Karpas-422 (cell line): ENCODE data around the gene EIF4G3. TPM values are rescaled to one million over a fixed set of nuclear protein-coding genes. Genes with fewer than 3 reads are reported as not detected.

Experiments
- DNase-seq: peaks from one replicate; pipeline ENCODE4 v3.0.0-alpha.2; 2015
- H2AFZ ChIP-seq: fragments of 200-600 bp; sonication (generic); 2 replicates; pipeline ENCODE4 v1.6.1; 2014; ENCODE audit warnings: antibody characterized with exemption, low read length, mixed read lengths
- H3K27ac ChIP-seq: fragments of 200-600 bp; sonication (generic); 2 replicates; pipeline ENCODE4 v1.5.1; 2014; ENCODE audit warnings: mild to moderate bottlenecking, low read length, moderate library complexity
- H3K27me3 ChIP-seq: fragments of 200-600 bp; sonication (generic); 2 replicates; pipeline ENCODE4 v1.6.1; 2014; ENCODE audit warnings: low read length, mixed read lengths
- H3K36me3 ChIP-seq: fragments of 200-600 bp; sonication (generic); 2 replicates; pipeline ENCODE4 v1.6.1; 2014; ENCODE audit warnings: low read length, mixed read lengths; ENCODE audit not compliant: insufficient read depth
- H3K4me1 ChIP-seq: fragments of 200-600 bp; sonication (generic); 2 replicates; pipeline ENCODE4 v1.6.1; 2014; ENCODE audit warnings: mild to moderate bottlenecking, low read length, mixed read lengths
- H3K4me2 ChIP-seq: fragments of 200-600 bp; sonication (generic); 2 replicates; pipeline ENCODE4 v1.6.1; 2014; ENCODE audit warnings: low read length, low read depth, mild to moderate bottlenecking; ENCODE audit not compliant: poor library complexity, severe bottlenecking
- H3K4me3 ChIP-seq: fragments of 200-600 bp; sonication (generic); 2 replicates; pipeline ENCODE4 v1.5.1; 2014; ENCODE audit warnings: mild to moderate bottlenecking, antibody characterized with exemption, low read length, mixed read lengths
- H3K79me2 ChIP-seq: fragments of 200-600 bp; sonication (generic); 2 replicates; pipeline ENCODE4 v1.6.1; 2014; ENCODE audit warnings: mild to moderate bottlenecking, low read length, mixed read lengths
- H3K9ac ChIP-seq: fragments of 200-600 bp; sonication (generic); 2 replicates; pipeline ENCODE4 v1.6.0; 2014; ENCODE audit warnings: low read length
- H3K9me2 ChIP-seq: fragments of 200-600 bp; sonication (generic), shearing (Covaris generic); replicated peaks from 2 replicates; pipeline ENCODE4 v1.6.0; 2014; ENCODE audit warnings: mild to moderate bottlenecking, low read length, moderate library complexity; ENCODE audit not compliant: insufficient read depth
- H3K9me3 ChIP-seq: fragments of 300-700, 200-600 bp; sonication (generic); 2 replicates; pipeline ENCODE4 v1.6.1; 2014; ENCODE audit warnings: low read length, mixed read lengths
- H4K20me1 ChIP-seq: fragments of 200-600 bp; sonication (generic); 2 replicates; pipeline ENCODE4 v1.6.1; 2014; ENCODE audit warnings: mild to moderate bottlenecking, antibody characterized with exemption, low read length, low read depth; ENCODE audit not compliant: insufficient read depth
- total RNA-seq: library from RNA; depleted of rRNA; stranded (reverse); fragments of >200 nt; shearing (Covaris generic); gene quantifications from 2 replicates; pipeline ENCODE4 v1.2.3, GENCODE V29; 2014; ENCODE audit warnings: low replicate concordance

EIF4G3 gene
- total RNA-seq, 1 experiment from 2014 or later = 139 TPM

DNA sequence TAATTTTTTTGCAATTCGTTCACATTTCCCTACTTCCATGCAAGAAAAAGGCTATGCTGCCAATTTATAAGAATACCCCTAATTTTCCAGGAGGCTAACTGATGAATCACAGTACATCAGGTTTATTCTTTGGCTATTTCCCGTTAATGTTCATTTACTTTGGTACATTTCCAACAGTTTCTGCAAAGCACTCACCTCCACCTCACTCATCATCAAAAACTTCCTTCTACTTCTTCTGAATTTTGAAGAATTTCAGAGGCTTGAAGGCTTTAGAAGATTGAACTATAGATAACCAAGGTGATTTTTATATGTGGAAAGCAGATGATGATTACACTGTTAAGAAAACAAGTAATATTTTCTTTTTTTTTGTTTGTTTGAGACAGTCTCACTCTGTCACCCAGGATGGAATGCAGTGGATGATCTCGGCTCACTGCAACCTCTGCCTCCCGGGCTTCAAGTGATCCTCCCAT, 329.1 kb downstream of the EIF4G3 start:
- H3K27ac ChIP-seq = no peak overlapping the region
- no peak for DNase-seq
- H3K9me3 ChIP-seq = no peaks in the 10 kb centered on the region
- no peaks in the 10 kb centered on the region for H3K9me2 ChIP-seq
- H3K79me2 ChIP-seq = peaks cover 4% of the 10 kb centered on the region; the same call in 1 of the 2 replicates
- no peak overlapping the region for H3K4me2 ChIP-seq
- H2AFZ ChIP-seq = no peak overlapping the region
- no peaks in the 10 kb centered on the region for H3K4me1 ChIP-seq
- H3K36me3 ChIP-seq = peaks cover 57% of the 10 kb centered on the region
- H3K27me3 ChIP-seq = no peaks in the 10 kb centered on the region
- H3K9ac ChIP-seq = no peak overlapping the region
- H4K20me1 ChIP-seq = no peaks in the 10 kb centered on the region
- H3K4me3 ChIP-seq = no peak overlapping the region

DNA sequence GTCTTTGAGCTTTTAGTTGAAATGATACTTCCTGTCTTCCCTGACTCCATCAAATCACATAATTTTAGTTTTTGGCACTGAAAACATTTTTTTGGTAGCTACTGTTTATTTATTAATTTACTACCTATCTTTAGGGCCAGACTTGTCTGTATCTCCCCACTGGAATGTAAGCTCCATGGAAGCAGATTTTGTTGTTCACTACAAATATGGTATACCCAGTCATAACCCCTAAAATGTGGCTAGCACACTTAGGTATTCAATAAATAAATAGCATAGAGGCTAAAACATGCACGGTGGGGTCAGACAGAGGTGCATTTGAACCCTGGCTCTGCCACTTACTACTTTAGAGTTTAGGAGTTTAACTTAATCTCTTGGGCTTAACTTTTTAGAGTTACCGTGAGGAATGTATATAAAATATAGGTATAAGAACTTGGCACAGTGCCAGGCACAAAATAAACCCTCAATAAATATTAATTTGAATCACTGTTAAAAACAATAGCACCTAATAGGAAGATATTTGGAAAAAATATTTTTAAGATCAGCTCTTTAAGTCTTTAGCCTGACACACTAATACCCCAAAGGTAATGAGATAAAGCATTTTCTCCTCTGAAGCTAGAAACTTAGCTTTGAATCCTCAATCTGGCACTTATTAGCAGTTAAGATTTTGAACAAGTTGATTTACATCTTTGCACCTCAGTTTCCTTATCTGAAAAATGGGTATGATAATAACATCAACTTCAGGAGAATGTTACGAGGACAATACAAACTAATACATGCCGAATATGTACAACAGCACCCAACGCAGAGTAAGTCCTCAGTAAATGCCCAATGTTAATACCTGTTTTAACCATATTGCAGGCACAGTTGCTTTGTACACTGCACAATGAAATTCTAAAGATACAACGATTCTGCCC, 330.0 kb downstream of the EIF4G3 start:
- H2AFZ ChIP-seq = no peak overlapping the region
- no peaks in the 10 kb centered on the region for H4K20me1 ChIP-seq
- H3K79me2 ChIP-seq = peaks cover 4% of the 10 kb centered on the region; the same call in 1 of the 2 replicates
- H3K27ac ChIP-seq = no peak overlapping the region
- H3K4me3 ChIP-seq = no peak overlapping the region
- peaks cover 53% of the 10 kb centered on the region for H3K36me3 ChIP-seq
- no peaks in the 10 kb centered on the region for H3K4me1 ChIP-seq
- DNase-seq = no peak
- H3K9ac ChIP-seq = no peak overlapping the region
- no peaks in the 10 kb centered on the region for H3K27me3 ChIP-seq
- H3K9me2 ChIP-seq = no peaks in the 10 kb centered on the region
- H3K4me2 ChIP-seq = no peak overlapping the region
- no peaks in the 10 kb centered on the region for H3K9me3 ChIP-seq

DNA sequence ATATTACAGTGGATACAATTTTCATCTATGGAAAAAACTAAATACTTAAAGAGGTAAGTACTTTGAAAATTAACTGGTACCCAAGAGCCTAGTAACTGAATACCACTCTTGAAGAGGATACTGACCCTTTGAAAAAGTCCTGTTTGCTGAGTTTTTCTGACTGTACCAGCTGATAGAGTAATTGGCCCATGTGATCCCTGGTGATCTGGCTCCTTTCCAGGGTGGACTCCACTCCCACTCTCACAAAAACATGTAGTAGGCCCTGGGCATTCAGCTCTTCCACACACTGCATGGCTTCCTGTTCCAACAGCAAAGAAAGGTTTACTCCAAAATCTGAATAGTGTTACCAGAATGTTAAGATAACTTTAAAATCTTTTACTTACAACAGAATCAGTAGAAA, 336.0 kb downstream of the EIF4G3 start:
- no peaks in the 10 kb centered on the region for H3K9me2 ChIP-seq
- H3K36me3 ChIP-seq = peaks cover 50% of the 10 kb centered on the region
- no peaks in the 10 kb centered on the region for H3K9me3 ChIP-seq
- no peak overlapping the region for H3K27ac ChIP-seq
- no peak overlapping the region for H3K4me3 ChIP-seq
- no peak overlapping the region for H3K4me2 ChIP-seq
- peaks cover 9% of the 10 kb centered on the region for H3K79me2 ChIP-seq
- H3K4me1 ChIP-seq = no peaks in the 10 kb centered on the region
- no peak for DNase-seq
- H2AFZ ChIP-seq = no peak overlapping the region
- no peaks in the 10 kb centered on the region for H3K27me3 ChIP-seq
- no peaks in the 10 kb centered on the region for H4K20me1 ChIP-seq
- no peak overlapping the region for H3K9ac ChIP-seq

DNA sequence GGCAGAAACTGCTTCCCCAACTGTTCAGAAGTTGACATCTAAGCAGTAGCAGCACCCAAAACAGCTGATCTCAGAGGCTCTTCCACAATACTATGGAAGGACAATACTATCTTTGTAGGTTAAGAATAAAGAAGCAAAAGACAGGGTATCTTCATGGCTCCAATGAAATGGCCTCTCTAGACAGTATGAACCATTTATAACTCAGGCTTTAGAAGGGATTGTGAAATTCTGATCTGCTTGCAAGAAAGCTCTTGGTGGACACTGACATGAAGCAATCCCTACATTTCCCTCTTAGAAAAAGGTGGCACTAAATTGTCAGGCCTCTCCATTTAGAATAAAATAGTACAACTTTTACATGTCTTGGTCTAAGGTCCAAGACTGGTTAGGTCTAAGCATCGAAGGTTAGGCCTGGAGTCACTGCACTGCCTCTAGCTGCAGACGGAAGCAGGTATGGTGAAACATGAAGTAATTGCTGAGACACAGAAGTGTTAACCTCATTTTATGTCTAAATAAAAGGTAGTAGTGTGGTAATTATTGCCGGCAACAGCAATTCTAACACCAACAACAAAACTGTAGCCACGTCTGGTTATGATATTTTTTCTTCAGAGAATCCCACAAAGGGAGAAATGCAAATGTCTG, 339.0 kb downstream of the EIF4G3 start:
- Histone ChIP-seq H3K27me3 (no peaks in the 10 kb centered on the region), H4K20me1 (no peaks in the 10 kb centered on the region), H3K9me3 (no peaks in the 10 kb centered on the region), H3K79me2 (peaks cover 26% of the 10 kb centered on the region), H3K4me1 (no peaks in the 10 kb centered on the region), H3K4me2 (no peak overlapping the region), H3K4me3 (no peak overlapping the region), H2AFZ (no peak overlapping the region), H3K9ac (no peak overlapping the region), H3K36me3 (peaks cover 62% of the 10 kb centered on the region), H3K9me2 (no peaks in the 10 kb centered on the region), H3K27ac (no peak overlapping the region)
- no peak for DNase-seq

DNA sequence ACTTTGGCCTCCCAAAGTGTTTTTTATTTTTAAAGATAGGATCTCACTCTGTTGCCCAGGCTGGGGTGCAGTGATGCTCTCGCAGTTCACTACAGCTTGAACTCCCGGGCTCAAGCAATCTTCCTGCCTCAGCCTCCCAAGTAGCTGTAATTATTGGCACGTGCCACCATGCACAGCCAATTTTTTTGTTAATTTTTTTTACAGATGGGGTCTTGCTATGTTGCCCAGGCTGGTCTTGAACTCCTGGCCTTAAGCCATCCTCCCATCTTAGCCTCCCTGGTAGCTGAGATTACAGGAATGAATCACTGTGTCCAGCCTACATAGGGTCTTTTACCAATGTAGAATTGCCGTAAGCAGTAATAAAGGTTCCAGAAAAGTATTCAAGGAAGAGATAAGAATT, 340.5 kb downstream of the EIF4G3 start:
- H3K9me3 ChIP-seq = no peaks in the 10 kb centered on the region
- H3K27me3 ChIP-seq = no peaks in the 10 kb centered on the region
- peaks cover 53% of the 10 kb centered on the region for H3K36me3 ChIP-seq
- no peaks in the 10 kb centered on the region for H4K20me1 ChIP-seq
- DNase-seq = no peak
- no peak overlapping the region for H3K4me2 ChIP-seq
- peaks cover 26% of the 10 kb centered on the region for H3K79me2 ChIP-seq
- H3K4me1 ChIP-seq = no peaks in the 10 kb centered on the region
- no peak overlapping the region for H2AFZ ChIP-seq
- no peaks in the 10 kb centered on the region for H3K9me2 ChIP-seq
- no peak overlapping the region for H3K27ac ChIP-seq
- H3K4me3 ChIP-seq = no peak overlapping the region
- no peak overlapping the region for H3K9ac ChIP-seq

DNA sequence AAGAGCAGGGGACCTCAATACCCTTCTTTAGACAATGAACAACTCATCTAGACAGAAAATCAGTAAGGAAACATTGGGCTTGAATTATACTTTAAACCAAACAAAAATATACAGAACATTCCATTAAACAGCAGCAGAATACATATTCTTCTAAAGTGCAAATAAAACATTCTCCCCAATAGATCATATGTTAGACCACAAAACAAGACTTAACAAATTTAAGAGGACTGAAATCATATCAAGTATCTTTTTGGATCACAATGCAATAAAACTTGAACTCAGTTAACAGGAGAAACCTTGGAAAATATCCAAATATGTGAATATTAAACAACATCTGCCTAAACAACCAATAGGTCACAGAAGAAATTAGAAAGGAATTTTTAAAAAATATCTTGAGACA, 341.9 kb downstream of the EIF4G3 start:
- no peaks in the 10 kb centered on the region for H3K9me3 ChIP-seq
- H3K79me2 ChIP-seq = peaks cover 30% of the 10 kb centered on the region
- H3K9me2 ChIP-seq = no peaks in the 10 kb centered on the region
- H3K4me2 ChIP-seq = no peak overlapping the region
- H3K4me3 ChIP-seq = no peak overlapping the region
- H3K9ac ChIP-seq = no peak overlapping the region
- no peaks in the 10 kb centered on the region for H3K27me3 ChIP-seq
- H3K36me3 ChIP-seq = peaks cover 44% of the 10 kb centered on the region
- no peaks in the 10 kb centered on the region for H3K4me1 ChIP-seq
- no peak overlapping the region for H2AFZ ChIP-seq
- H4K20me1 ChIP-seq = no peaks in the 10 kb centered on the region
- no peak overlapping the region for H3K27ac ChIP-seq
- no peak for DNase-seq

DNA sequence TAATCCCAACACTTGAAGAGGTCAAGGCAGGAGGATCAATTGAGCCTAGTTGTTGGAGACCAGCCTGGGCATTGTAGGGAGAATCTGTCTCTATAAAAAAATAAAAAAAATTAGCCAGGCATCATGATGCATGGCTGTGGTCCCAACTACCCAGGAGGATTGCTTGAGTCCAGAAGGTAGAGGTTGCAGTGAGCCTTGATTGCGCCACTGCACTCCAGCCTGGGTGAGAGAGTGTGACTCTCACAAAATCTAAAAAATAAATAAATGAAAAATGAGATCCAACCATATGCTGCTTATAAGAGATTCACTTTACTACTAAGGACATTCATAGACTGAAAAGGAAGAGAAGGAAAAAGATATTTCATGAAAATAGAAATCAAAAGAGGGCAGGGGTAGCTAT, 342.5 kb downstream of the EIF4G3 start:
- no peak overlapping the region for H3K9ac ChIP-seq
- H3K4me2 ChIP-seq = no peak overlapping the region
- H3K4me1 ChIP-seq = no peaks in the 10 kb centered on the region
- no peak overlapping the region for H2AFZ ChIP-seq
- no peaks in the 10 kb centered on the region for H3K9me2 ChIP-seq
- H3K36me3 ChIP-seq = peaks cover 43% of the 10 kb centered on the region
- H3K27me3 ChIP-seq = no peaks in the 10 kb centered on the region
- peaks cover 30% of the 10 kb centered on the region for H3K79me2 ChIP-seq
- no peak for DNase-seq
- no peaks in the 10 kb centered on the region for H3K9me3 ChIP-seq
- no peak overlapping the region for H3K27ac ChIP-seq
- no peaks in the 10 kb centered on the region for H4K20me1 ChIP-seq
- no peak overlapping the region for H3K4me3 ChIP-seq

DNA sequence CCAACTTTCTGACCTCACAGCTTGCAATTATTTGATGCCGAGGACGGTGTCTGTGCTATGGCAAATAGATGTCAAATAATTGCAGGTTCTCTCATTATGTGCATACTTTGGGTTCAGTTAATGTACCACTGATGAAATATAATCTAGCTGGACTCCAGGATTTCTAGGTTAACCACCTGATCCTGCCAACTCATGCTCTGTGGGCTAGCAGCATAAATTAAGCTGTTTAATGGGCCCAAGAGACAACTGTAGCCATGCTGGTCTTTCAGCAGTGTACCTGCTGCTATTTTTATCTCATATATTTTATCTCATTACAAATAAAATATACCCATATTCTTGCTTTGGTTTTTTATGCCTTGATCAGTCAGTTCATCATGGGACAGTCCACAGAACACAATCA, 346.3 kb downstream of the EIF4G3 start:
- no peaks in the 10 kb centered on the region for H3K9me2 ChIP-seq

More for the DNA sequence above, 346.3 kb downstream of the EIF4G3 start:
- H3K9ac ChIP-seq = no peak overlapping the region
- no peak overlapping the region for H2AFZ ChIP-seq
- no peak for DNase-seq
- H3K4me2 ChIP-seq = no peak overlapping the region
- H4K20me1 ChIP-seq = no peaks in the 10 kb centered on the region
- H3K36me3 ChIP-seq = peaks cover 52% of the 10 kb centered on the region
- no peaks in the 10 kb centered on the region for H3K27me3 ChIP-seq
- H3K9me3 ChIP-seq = no peaks in the 10 kb centered on the region
- H3K4me1 ChIP-seq = no peaks in the 10 kb centered on the region
- H3K27ac ChIP-seq = no peak overlapping the region
- H3K79me2 ChIP-seq = peaks cover 20% of the 10 kb centered on the region
- H3K4me3 ChIP-seq = no peak overlapping the region
